Measurements from ENCODE around the gene SCYL2.

DNA sequence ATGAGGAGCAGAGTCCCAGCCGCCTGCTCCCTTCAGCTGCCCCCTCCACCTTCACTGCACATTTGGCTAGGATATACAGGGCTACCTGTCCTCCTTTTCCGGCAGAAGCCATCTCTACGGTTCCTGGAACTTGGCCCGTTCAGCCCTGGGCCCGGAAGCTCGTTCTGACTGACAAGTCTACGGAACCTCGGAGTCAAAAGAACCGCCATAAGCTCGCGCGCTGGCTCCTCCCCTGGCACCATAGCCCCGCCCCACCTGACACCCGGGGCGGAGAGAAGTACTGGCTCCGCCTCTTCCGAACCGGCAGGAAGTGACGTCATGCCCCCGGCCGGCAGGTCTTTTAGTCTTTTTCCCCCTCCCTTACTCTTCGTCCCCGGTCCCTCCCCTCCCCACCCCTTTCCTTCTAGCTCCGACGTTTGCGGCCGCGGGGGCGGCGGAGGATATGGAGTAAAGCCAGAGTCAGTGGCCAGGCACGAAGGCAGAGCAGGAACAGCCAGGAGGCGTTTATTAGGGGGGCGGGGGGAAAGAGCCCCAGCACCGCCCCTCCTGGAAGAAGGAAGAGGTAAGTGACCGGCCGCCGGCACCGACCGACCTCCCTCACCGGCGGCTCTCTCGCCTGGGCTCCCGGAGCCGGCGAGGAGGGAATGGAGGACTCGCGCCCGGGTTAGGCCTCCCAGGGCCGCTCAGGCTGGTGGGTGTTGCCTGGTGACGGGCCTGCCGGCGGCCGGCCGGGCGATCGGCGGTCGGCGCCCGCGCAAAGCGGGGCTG lies at the start of gene SCYL2, which contains the start of gene DEPDC4:
- TF ChIP-seq ZNF473 (tag by site-specific recombination; IDR thresholded peaks at IDR 0.05), result no peak
- TF ChIP-seq ZNF510 (tag by site-specific recombination; IDR thresholded peaks at IDR 0.05; ENCODE audit: insufficient replicate concordance), result no peak
- TF ChIP-seq, protein P1, sequence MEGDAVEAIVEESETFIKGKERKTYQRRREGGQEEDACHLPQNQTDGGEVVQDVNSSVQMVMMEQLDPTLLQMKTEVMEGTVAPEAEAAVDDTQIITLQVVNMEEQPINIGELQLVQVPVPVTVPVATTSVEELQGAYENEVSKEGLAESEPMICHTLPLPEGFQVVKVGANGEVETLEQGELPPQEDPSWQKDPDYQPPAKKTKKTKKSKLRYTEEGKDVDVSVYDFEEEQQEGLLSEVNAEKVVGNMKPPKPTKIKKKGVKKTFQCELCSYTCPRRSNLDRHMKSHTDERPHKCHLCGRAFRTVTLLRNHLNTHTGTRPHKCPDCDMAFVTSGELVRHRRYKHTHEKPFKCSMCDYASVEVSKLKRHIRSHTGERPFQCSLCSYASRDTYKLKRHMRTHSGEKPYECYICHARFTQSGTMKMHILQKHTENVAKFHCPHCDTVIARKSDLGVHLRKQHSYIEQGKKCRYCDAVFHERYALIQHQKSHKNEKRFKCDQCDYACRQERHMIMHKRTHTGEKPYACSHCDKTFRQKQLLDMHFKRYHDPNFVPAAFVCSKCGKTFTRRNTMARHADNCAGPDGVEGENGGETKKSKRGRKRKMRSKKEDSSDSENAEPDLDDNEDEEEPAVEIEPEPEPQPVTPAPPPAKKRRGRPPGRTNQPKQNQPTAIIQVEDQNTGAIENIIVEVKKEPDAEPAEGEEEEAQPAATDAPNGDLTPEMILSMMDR (tag by site-specific recombination; IDR thresholded peaks at IDR 0.05), result peak; percentile 14; the same call in 1 of the 2 replicates
- TF ChIP-seq, protein P2, sequence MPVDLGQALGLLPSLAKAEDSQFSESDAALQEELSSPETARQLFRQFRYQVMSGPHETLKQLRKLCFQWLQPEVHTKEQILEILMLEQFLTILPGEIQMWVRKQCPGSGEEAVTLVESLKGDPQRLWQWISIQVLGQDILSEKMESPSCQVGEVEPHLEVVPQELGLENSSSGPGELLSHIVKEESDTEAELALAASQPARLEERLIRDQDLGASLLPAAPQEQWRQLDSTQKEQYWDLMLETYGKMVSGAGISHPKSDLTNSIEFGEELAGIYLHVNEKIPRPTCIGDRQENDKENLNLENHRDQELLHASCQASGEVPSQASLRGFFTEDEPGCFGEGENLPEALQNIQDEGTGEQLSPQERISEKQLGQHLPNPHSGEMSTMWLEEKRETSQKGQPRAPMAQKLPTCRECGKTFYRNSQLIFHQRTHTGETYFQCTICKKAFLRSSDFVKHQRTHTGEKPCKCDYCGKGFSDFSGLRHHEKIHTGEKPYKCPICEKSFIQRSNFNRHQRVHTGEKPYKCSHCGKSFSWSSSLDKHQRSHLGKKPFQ (tag by site-specific recombination; IDR thresholded peaks at IDR 0.05), result no peak
- no peak for TF ChIP-seq ZNF521 (tag by site-specific recombination; IDR thresholded peaks at IDR 0.05)
- TF ChIP-seq ZNF335 (tag by site-specific recombination; conservative IDR thresholded peaks at IDR 0.05), result peak; percentile 42
- TF ChIP-seq ZNF792 (tag by site-specific recombination; IDR thresholded peaks at IDR 0.05), result no peak
- TF ChIP-seq ZBTB21 (tag by site-specific recombination; IDR thresholded peaks at IDR 0.05), result peak; percentile 86
- TF ChIP-seq ZNF768 (tag by site-specific recombination; IDR thresholded peaks at IDR 0.05), result no peak
- TF ChIP-seq, protein P3, sequence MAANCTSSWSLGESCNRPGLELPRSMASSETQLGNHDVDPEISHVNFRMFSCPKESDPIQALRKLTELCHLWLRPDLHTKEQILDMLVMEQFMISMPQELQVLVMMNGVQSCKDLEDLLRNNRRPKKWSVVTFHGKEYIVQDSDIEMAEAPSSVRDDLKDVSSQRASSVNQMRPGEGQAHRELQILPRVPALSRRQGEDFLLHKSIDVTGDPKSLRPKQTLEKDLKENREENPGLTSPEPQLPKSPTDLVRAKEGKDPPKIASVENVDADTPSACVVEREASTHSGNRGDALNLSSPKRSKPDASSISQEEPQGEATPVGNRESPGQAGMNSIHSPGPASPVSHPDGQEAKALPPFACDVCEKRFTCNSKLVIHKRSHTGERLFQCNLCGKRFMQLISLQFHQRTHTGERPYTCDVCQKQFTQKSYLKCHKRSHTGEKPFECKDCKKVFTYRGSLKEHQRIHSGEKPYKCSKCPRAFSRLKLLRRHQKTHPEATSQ (tag by site-specific recombination; IDR thresholded peaks at IDR 0.05), result 0 out of 2 replicates have a peak, but pooled peaks have one; percentile 42
- TF ChIP-seq PRDM1 (tag by site-specific recombination; IDR thresholded peaks at IDR 0.05), result no peak
- TF ChIP-seq ZNF138 (tag by site-specific recombination; IDR thresholded peaks at IDR 0.05; ENCODE audit: borderline replicate concordance), result no peak

Measured in HEK293 (cell line).